ENCODE measurements around the gene SPEM3.

DNA sequence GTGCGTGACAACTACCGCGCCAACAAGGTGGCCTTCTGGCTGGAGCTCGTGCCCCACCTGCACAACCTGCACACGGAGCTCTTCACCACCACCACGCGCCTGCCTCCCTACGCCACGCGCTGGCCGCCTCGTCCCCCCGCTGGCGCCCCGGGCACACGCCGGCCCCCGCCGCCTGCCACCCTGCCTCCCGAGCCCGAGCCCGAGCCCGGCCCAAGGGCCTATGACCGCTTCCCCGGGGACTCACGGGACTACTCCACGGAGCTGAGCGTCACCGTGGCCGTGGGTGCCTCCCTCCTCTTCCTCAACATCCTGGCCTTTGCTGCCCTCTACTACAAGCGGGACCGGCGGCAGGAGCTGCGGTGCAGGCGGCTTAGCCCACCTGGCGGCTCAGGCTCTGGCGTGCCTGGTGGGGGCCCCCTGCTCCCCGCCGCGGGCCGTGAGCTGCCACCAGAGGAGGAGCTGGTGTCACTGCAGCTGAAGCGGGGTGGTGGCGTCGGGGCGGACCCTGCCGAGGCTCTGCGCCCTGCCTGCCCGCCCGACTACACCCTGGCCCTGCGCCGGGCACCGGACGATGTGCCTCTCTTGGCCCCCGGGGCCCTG is 11.5 kb upstream of the SPEM3 start:
- TF ChIP-seq, protein P1, sequence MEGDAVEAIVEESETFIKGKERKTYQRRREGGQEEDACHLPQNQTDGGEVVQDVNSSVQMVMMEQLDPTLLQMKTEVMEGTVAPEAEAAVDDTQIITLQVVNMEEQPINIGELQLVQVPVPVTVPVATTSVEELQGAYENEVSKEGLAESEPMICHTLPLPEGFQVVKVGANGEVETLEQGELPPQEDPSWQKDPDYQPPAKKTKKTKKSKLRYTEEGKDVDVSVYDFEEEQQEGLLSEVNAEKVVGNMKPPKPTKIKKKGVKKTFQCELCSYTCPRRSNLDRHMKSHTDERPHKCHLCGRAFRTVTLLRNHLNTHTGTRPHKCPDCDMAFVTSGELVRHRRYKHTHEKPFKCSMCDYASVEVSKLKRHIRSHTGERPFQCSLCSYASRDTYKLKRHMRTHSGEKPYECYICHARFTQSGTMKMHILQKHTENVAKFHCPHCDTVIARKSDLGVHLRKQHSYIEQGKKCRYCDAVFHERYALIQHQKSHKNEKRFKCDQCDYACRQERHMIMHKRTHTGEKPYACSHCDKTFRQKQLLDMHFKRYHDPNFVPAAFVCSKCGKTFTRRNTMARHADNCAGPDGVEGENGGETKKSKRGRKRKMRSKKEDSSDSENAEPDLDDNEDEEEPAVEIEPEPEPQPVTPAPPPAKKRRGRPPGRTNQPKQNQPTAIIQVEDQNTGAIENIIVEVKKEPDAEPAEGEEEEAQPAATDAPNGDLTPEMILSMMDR (IDR thresholded peaks at IDR 0.05 in 8 of 11, conservative IDR thresholded peaks at IDR 0.05 in 3 of 11) = no peak
- no peak for TF ChIP-seq POLR2AphosphoS5 (IDR thresholded peaks at IDR 0.05)

Data from spleen (tissue), 7 donors.